HG03575 (cell line): ENCODE data around the gene FAM3B.

Experiments
- ATAC-seq: cut with Tn5 transposase; IDR thresholded peaks from one replicate; pipeline ENCODE4 v1.9.1; 2021; ENCODE audit not compliant: unreplicated experiment, insufficient number of reproducible peaks, low FRiP score; ENCODE audit errors: extremely low read depth

Gene FAM3B

GRCh38 chr21:41364308-41364707 is 47.7 kb downstream of the FAM3B start:
- ATAC-seq: no peak

GRCh38 chr21:41365377-41366107 is 48.9 kb downstream of the FAM3B start:
- ATAC-seq: no peak

GRCh38 chr21:41366522-41367151 is 50.0 kb downstream of the FAM3B start:
- ATAC-seq: no peak

- ATAC-seq: no peak
These were observed 50.8 kb downstream of the FAM3B start for GRCh38 chr21:41367301-41367944.

GRCh38 chr21:41367945-41368734 is 51.5 kb downstream of the FAM3B start:
- peak; percentile 33 for ATAC-seq

- no peak for ATAC-seq
These were observed 52.1 kb downstream of the FAM3B start for GRCh38 chr21:41368735-41369104.

GRCh38 chr21:41369105-41369919 is 52.7 kb downstream of the FAM3B start:
- no peak for ATAC-seq

GRCh38 chr21:41369920-41370839 is 53.6 kb downstream of the FAM3B start:
- no peak for ATAC-seq

- no peak for ATAC-seq
These were observed 54.5 kb downstream of the FAM3B start for GRCh38 chr21:41370840-41371684.

GRCh38 chr21:41371685-41372030 is 55.1 kb downstream of the FAM3B start:
- no peak for ATAC-seq

GRCh38 chr21:41373253-41373652 is 56.7 kb downstream of the FAM3B start:
- no peak for ATAC-seq

GRCh38 chr21:41373763-41374162 is 57.2 kb downstream of the FAM3B start:
- ATAC-seq: no peak

- ATAC-seq: no peak
These were observed 57.6 kb downstream of the FAM3B start for GRCh38 chr21:41374177-41374712.

- ATAC-seq: no peak
These were observed 58.4 kb downstream of the FAM3B start for GRCh38 chr21:41374867-41375533.

- ATAC-seq: no peak
These were observed 59.3 kb downstream of the FAM3B start for GRCh38 chr21:41375875-41376274.

- no peak for ATAC-seq
These were observed 61.1 kb downstream of the FAM3B start for GRCh38 chr21:41377715-41378114.
